Loucy (cell line): Measurements from ENCODE around the gene UBAP2.
"Not testable (repeated sequence)": the region's sequence is repeated elsewhere in the genome, so short reads cannot be mapped to it uniquely, and the experiment has no call there.

ENCODE experiments used
- H2AFZ ChIP-seq: fragments of 200-600 bp; sonication (generic); 2 replicates; pipeline ENCODE4 v1.6.0; 2016; ENCODE audit warnings: antibody characterized with exemption, mild to moderate bottlenecking, low read length, moderate library complexity
- H3F3A ChIP-seq: fragments of 200-600 bp; 2 replicates; pipeline ENCODE4 v1.6.0; 2016; ENCODE audit warnings: antibody characterized with exemption, low read depth, mild to moderate bottlenecking
- H3K27me3 ChIP-seq: fragments of 200-600 bp; sonication (generic); 2 replicates; pipeline ENCODE4 v1.6.1; 2014; ENCODE audit warnings: low read length, mild to moderate bottlenecking; ENCODE audit not compliant: insufficient read depth, poor library complexity, severe bottlenecking
- H3K36me3 ChIP-seq: fragments of 200-600 bp; sonication (generic); 2 replicates; pipeline ENCODE4 v1.6.1; 2016; ENCODE audit warnings: low read length; ENCODE audit not compliant: insufficient read depth
- H3K4me1 ChIP-seq: fragments of 200-600 bp; sonication (generic); 2 replicates; pipeline ENCODE4 v1.5.1; 2014; ENCODE audit warnings: low read length, mild to moderate bottlenecking; ENCODE audit not compliant: insufficient read depth, poor library complexity, severe bottlenecking
- H3K4me2 ChIP-seq: fragments of 200-600 bp; sonication (generic); 2 replicates; pipeline ENCODE4 v1.6.0; 2014; ENCODE audit warnings: antibody characterized with exemption, low read length, low read depth, mild to moderate bottlenecking; ENCODE audit not compliant: poor library complexity, severe bottlenecking
- H3K4me3 ChIP-seq: fragments of 200-600 bp; sonication (generic); 2 replicates; pipeline ENCODE4 v1.5.1; 2014; ENCODE audit warnings: low read length, mild to moderate bottlenecking, mixed read lengths; ENCODE audit not compliant: poor library complexity, severe bottlenecking
- H3K79me2 ChIP-seq: fragments of 200-600 bp; sonication (generic); 2 replicates; pipeline ENCODE4 v1.6.1; 2014; ENCODE audit warnings: low read length; ENCODE audit not compliant: insufficient read depth
- H3K9ac ChIP-seq: fragments of 200-600 bp; sonication (generic); 2 replicates; pipeline ENCODE4 v1.6.0; 2014; ENCODE audit warnings: mild to moderate bottlenecking, low read depth, low read length, moderate library complexity; ENCODE audit not compliant: poor library complexity, severe bottlenecking
- H3K9me2 ChIP-seq: fragments of 200-600 bp; sonication (generic); replicated peaks from 2 replicates; pipeline ENCODE4 v1.6.1; 2016; ENCODE audit warnings: low read depth, low read length, mixed read lengths
- H3K9me3 ChIP-seq: fragments of 200-600 bp; sonication (generic); 2 replicates; pipeline ENCODE4 v1.6.1; 2014; ENCODE audit warnings: mild to moderate bottlenecking, antibody characterized with exemption, low read length, low read depth; ENCODE audit not compliant: insufficient read depth
- H4K20me1 ChIP-seq: fragments of 200-600 bp; sonication (generic); 2 replicates; pipeline ENCODE4 v1.6.0; 2014; ENCODE audit warnings: antibody characterized with exemption, low read length, mild to moderate bottlenecking; ENCODE audit not compliant: insufficient read depth, poor library complexity, severe bottlenecking
- CTCF ChIP-seq: fragments of 200-600 bp; sonication (generic); conservative IDR thresholded peaks from 2 replicates; pipeline ENCODE4 v1.5.1; 2014; ENCODE audit warnings: mild to moderate bottlenecking, antibody characterized with exemption, low read length
- EZH2phosphoT487 ChIP-seq: fragments of 200-600 bp; IDR thresholded peaks from 2 replicates; pipeline ENCODE4 v1.6.1; 2018; ENCODE audit warnings: antibody characterized with exemption, mild to moderate bottlenecking, moderate library complexity, borderline replicate concordance

Gene UBAP2

GRCh38 chr9:34045903-34046302 is 2.8 kb downstream of the UBAP2 start:
- Histone ChIP-seq H3K79me2 (peaks cover 76% of the 10 kb centered on the region), H3K4me1 (peaks cover 24% of the 10 kb centered on the region), H4K20me1 (peaks cover 60% of the 10 kb centered on the region), H3K4me3 (peak overlapping the region; percentile 89), H3K9me2 (no peaks in the 10 kb centered on the region), H3K9ac (no peak overlapping the region), H3K27me3 (no peaks in the 10 kb centered on the region), H3K4me2 (peak overlapping the region; percentile 98), H3K36me3 (no peaks in the 10 kb centered on the region), H3F3A (no peaks in the 10 kb centered on the region), H2AFZ (no peak overlapping the region), H3K9me3 (no peaks in the 10 kb centered on the region)
- TF ChIP-seq EZH2phosphoT487, result no peak
- TF ChIP-seq CTCF, result no peak

- not testable (repeated sequence) for H3K4me3 ChIP-seq, H3K9me3 ChIP-seq, H3K27me3 ChIP-seq, H3K9ac ChIP-seq, H3K36me3 ChIP-seq, H3F3A ChIP-seq, H3K4me1 ChIP-seq, H2AFZ ChIP-seq, H3K9me2 ChIP-seq
- Histone ChIP-seq H4K20me1 (peaks cover 48% of the 10 kb centered on the region), H3K4me2 (peak overlapping the region; percentile 34), H3K79me2 (peaks cover 88% of the 10 kb centered on the region)
Observed at GRCh38 chr9:34042074-34042473, 6.6 kb downstream of the UBAP2 start.

- not testable (repeated sequence) for H3K9me2 ChIP-seq, H3K27me3 ChIP-seq, H3K4me2 ChIP-seq, H3F3A ChIP-seq, H2AFZ ChIP-seq, H3K4me3 ChIP-seq, H3K36me3 ChIP-seq, H3K4me1 ChIP-seq, H3K9ac ChIP-seq, H3K9me3 ChIP-seq
- Histone ChIP-seq H3K79me2 (peaks cover 83% of the 10 kb centered on the region), H4K20me1 (peaks cover 34% of the 10 kb centered on the region)
Observed at GRCh38 chr9:34038851-34039250, 9.8 kb downstream of the UBAP2 start.

GRCh38 chr9:34037626-34038025 is 11.1 kb downstream of the UBAP2 start:
- TF ChIP-seq CTCF (no peak), EZH2phosphoT487 (no peak)
- no peak overlapping the region for H3K4me3 ChIP-seq
- H3K9me2 ChIP-seq, result no peaks in the 10 kb centered on the region
- H3K4me2 ChIP-seq, result no peak overlapping the region
- no peaks in the 10 kb centered on the region for H3K27me3 ChIP-seq
- H2AFZ ChIP-seq, result no peak overlapping the region
- H3K4me1 ChIP-seq, result no peaks in the 10 kb centered on the region
- H3K79me2 ChIP-seq, result peaks cover 83% of the 10 kb centered on the region
- no peaks in the 10 kb centered on the region for H3F3A ChIP-seq
- H3K9me3 ChIP-seq, result no peaks in the 10 kb centered on the region
- H3K9ac ChIP-seq, result no peak overlapping the region
- peaks cover 31% of the 10 kb centered on the region for H4K20me1 ChIP-seq
- no peaks in the 10 kb centered on the region for H3K36me3 ChIP-seq
